ENCODE results near the gene UCN2. TPM values are rescaled to one million over a fixed set of nuclear protein-coding genes. Genes with fewer than 3 reads are reported as not detected.

UCN2 gene
- total and polyA plus RNA-seq, 2 of the 4 experiments (the other 2 are of a cell fraction), result 0.54 to 2.7 TPM

DNA sequence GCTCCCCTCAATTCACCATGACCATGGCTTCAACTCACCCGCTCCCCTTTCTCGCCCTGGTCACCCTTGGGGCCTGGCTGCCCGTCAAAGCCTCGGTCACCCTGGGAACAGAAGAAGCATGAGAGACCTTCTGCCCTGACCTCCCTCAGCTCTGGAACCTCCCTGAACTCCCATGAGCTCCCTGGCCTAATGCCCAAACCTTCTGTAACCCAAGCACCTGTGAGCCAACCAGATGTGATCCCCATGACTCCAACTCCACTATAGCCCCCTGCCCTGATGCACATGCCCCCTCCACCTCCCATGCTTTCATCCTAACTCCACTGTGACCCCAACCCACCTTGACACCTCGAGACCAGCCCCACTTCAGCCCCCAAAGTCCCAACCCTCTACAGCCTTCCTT lies 3.5 kb upstream of the UCN2 start:
- Histone ChIP-seq H3K4me1 (ENCODE audit: control insufficient read depth, insufficient read depth, low read length) (peaks cover 19% of the 10 kb centered on the region), H2BK15ac (ENCODE audit: low read depth, low read length) (no peak overlapping the region), H4K8ac (ENCODE audit: low read depth in 2 of 2, low read length in 2 of 2) (no peak overlapping the region), H2BK120ac (ENCODE audit: low read depth, low read length) (peak overlapping the region; percentile 39; the same call in 1 of the 2 replicates), H3K9ac (ENCODE audit: low read depth, low read length) (no peak overlapping the region), H3K4me3 (ENCODE audit: insufficient read depth, low read depth, low read length) (no peak overlapping the region), H3K56ac (ENCODE audit: extremely low read depth, insufficient read depth, low read length) (no peak overlapping the region), H4K91ac (ENCODE audit: insufficient read depth, low read depth, low read length) (peak overlapping the region; percentile 32), H3K4ac (ENCODE audit: low read depth, low read length) (no peak overlapping the region), H2AK5ac (ENCODE audit: low read depth, low read length) (peak overlapping the region; percentile 82; the same call in 1 of the 2 replicates), H3K36me3 (ENCODE audit: control insufficient read depth, insufficient read depth, low read length) (peaks cover 58% of the 10 kb centered on the region), H3K14ac (replicated peaks; ENCODE audit: low read depth, low read length) (no peak overlapping the region; the same call in 1 of the 2 replicates), H3K9me1 (ENCODE audit: insufficient read depth, low read length) (peaks cover 24% of the 10 kb centered on the region), H2BK20ac (ENCODE audit: low read depth, low read length) (no peak overlapping the region), H3K18ac (ENCODE audit: low read depth, low read length) (no peak overlapping the region), H2AFZ (replicated peaks; ENCODE audit: low read length, poor library complexity) (no peak overlapping the region), H4K5ac (ENCODE audit: low read depth, low read length) (no peak overlapping the region), H3K9me3 (ENCODE audit: control insufficient read depth, insufficient read depth, low read length) (no peaks in the 10 kb centered on the region), H3K27me3 (ENCODE audit: control insufficient read depth, insufficient read depth, low read length) (no peaks in the 10 kb centered on the region), H3K79me1 (ENCODE audit: low read depth in 1 of 2, low read length in 2 of 2) (peaks cover 0 to 32% of the 10 kb centered on the region in 2 experiments; a peak in 2 of 4 replicates), H3K23ac (ENCODE audit: low read depth, low read length) (no peak overlapping the region), H2AK9ac (replicated peaks; ENCODE audit: low read depth, low read length, poor library complexity) (no peak overlapping the region), H2BK5ac (ENCODE audit: low read depth, low read length, poor library complexity, severe bottlenecking) (peak overlapping the region; percentile 89), H4K20me1 (ENCODE audit: insufficient read depth, low read length) (no peaks in the 10 kb centered on the region; the same call in 1 of the 2 replicates), H3K27ac (ENCODE audit: insufficient read depth, low read length) (no peak overlapping the region; the same call in 1 of the 2 replicates), H3K4me2 (ENCODE audit: low read depth, low read length) (no peak overlapping the region)
- BruUV-seq (replicated peaks), result no TSS peak
- ATAC-seq (ENCODE audit: low read depth) (no peak), DNase-seq (no peak)
- POLR2A ChIA-PET (ENCODE audit: unreplicated experiment), result no interaction called here
- TF ChIP-seq FOS (IDR thresholded peaks at IDR 0.05; ENCODE audit: low read depth, low read length) (no peak), MAFK (IDR thresholded peaks at IDR 0.05; ENCODE audit: low read depth, low read length) (no peak)
- TF ChIP-seq, protein P1, sequence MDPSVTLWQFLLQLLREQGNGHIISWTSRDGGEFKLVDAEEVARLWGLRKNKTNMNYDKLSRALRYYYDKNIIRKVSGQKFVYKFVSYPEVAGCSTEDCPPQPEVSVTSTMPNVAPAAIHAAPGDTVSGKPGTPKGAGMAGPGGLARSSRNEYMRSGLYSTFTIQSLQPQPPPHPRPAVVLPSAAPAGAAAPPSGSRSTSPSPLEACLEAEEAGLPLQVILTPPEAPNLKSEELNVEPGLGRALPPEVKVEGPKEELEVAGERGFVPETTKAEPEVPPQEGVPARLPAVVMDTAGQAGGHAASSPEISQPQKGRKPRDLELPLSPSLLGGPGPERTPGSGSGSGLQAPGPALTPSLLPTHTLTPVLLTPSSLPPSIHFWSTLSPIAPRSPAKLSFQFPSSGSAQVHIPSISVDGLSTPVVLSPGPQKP (IDR thresholded peaks at IDR 0.05; ENCODE audit: borderline replicate concordance, low read depth, low read length), result no peak
- in situ Hi-C loops (cut with MboI; ENCODE audit: low sequenced_read_pairs) (no loop called here), intact Hi-C loops (cut with micrococcal nuclease) (no loop called here), dilution Hi-C loops (cut with HindIII; ENCODE audit: low sequenced_read_pairs, unreplicated experiment) (no loop called here)
- 89% methylated on average over 5 of the region's 5 CpGs; no CpG with 5 or more reads in 1 of the 2 experiments for WGBS, 2 experiments (ENCODE audit: extremely low coverage in 2 of 2, insufficient read length in 1 of 2)
- CTCF ChIA-PET, result no interaction called here
